Stimulated activated naive CD4-positive, alpha-beta T cell treated with Interleukin-2 at 50 U/mL for 16 hours (primary cell): ENCODE data around the gene NFIX.

Source experiments
- DNase-seq: peaks from one replicate; lab custom pipeline; 2025; lab: John Stamatoyannopoulos, UW

Gene NFIX

DNA sequence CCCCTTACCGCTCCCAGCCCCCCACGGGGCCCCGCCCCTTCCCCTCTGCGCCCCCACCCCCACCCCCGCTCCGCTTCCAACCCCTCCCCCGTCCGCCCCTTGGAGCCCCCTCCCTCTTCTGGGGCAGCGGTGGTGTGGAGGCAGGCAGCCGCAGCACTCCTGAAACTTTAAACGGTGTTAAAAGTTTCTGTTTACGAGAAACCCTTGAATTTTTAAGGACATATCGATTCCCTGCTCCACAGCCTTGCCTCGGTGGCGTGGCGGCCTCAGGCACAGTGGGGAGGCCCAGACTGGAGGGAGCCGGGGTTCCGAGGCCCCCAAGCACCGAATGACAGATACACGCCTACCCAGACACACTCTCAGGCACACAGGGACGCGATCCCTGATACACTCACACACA, 4.8 kb upstream of the NFIX start:
- no peak for DNase-seq

DNA sequence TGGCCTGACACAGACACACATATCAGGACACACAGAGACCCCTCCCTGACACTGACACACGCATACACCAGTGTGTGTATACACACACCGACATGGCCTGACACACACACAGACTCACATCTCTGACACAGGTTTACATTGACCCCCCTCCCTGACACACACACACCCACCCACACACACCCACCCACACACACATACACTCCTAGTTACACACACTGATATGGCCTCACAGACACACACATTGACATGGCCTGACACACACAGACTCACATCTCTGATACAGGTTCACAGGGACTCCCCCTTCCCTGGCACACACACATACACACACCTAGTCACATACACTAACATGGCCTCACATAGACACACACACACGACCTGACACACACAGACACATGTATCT, 4.4 kb upstream of the NFIX start:
- DNase-seq: no peak

- no peak for DNase-seq
Measured at GRCh38 chr19:12991296-12991695, 4.0 kb upstream of the NFIX start.

DNA sequence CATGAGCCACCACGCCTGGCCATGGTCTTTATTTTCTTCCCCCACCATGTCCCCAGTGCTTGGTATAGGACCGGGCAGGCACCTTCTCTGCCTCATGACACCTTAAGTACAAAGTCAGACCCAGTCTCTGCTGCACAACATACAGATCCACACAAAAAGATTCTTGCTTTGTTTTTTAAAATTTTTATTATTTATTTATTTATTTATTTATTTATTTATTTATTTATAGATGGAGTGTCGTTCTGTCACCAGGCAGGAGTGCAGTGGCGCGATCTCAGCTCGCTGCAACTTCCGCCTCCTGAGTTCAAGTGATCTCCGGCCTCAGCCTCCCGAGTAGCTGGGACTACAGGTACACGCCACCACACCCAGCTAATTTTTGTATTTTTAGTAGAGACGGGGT, 2.5 kb upstream of the NFIX start:
- no peak for DNase-seq

DNA sequence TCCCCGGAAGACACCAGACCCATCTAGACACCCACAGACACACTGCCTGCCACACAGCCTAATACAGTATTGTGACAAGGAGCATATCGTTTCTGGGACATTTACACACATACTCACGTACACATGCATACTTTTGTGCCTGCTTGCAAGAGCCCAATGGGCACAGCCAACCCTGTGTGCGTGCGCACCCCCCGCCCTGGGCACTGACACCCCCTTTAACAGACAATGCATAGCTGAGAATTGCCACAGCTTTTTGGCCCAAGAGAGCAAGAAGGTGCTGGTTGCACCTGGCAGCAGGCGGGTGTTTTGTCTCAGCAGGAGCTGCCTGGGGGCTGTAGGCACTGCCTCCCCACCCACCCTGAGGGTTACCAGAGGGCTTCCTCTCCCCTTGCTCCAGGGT, 1.7 kb upstream of the NFIX start:
- no peak for DNase-seq

GRCh38 chr19:12995596-12996405, 526 bp downstream of the NFIX start:
- no peak for DNase-seq

DNA sequence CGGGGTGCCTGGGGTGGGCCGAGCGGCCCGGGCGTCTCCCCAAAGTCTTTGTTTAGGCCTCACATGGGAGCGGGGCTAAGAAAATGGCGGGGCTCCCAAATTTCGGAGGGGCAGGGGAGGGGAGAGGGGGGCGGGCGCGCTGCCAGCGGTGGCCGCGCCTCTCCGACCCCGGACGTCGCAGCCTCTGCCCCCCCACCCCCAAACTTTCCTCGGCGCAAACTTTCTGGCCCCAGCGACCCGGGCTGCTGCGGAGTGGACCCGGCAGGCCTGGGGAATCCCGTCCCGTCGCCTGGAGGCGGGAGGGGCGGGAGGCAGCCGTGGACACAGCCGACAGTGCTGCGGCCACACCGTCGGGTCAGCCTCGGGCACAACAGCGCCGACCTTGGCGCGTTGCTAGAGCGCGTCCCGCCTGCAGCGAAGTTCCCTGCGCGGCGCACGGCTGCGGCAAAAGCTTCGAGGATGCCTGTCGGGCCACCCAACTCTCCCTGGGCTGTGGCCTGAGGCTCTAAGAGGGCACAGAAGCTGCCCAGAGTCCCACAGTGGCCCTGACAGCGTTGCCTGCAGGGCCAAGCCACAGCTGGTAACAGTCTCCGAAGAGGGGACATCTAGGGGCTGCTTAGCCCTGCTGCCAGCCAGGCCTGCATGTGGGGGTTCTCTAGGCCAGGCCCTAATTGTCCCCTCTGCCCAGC, 1.3 kb downstream of the NFIX start:
- no peak for DNase-seq

DNA sequence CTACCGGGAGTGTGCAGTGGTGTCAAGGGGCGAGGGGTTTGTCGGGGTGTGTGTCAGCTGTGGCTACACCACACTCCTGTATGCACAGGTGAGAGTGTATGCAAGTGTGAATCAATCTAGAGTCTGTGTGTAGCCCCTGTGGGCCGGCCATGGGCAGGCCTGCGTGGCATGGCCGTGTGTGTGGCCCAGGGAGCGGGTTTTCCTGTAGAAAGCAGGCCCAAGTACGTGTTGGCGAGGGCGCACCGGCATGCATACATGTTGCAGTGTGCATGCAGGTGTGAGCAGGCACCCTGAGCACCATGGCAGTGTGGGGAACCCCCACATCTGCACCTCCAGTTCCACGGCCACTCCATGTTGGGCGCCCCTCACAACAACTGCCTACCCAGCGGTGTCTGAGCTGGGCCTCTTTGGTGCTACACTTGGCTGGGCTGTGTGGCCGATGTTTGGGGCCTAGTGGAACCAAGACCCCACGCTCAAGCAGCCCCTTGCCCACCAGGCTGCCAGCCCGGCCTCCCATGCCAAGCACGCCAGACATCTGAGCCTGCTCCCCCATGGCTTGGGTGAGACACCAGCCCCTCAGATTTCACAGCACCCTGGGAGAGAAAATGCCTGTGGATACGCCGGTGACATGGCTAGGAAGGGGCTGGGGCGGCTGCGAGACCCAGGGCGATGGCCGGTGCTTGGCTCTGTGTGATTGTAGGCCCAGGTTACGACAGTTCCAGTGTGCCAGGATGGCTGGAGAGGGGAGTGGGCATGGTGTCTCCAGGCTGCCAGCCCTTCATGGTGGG, 2.1 kb downstream of the NFIX start:
- no peak for DNase-seq

DNA sequence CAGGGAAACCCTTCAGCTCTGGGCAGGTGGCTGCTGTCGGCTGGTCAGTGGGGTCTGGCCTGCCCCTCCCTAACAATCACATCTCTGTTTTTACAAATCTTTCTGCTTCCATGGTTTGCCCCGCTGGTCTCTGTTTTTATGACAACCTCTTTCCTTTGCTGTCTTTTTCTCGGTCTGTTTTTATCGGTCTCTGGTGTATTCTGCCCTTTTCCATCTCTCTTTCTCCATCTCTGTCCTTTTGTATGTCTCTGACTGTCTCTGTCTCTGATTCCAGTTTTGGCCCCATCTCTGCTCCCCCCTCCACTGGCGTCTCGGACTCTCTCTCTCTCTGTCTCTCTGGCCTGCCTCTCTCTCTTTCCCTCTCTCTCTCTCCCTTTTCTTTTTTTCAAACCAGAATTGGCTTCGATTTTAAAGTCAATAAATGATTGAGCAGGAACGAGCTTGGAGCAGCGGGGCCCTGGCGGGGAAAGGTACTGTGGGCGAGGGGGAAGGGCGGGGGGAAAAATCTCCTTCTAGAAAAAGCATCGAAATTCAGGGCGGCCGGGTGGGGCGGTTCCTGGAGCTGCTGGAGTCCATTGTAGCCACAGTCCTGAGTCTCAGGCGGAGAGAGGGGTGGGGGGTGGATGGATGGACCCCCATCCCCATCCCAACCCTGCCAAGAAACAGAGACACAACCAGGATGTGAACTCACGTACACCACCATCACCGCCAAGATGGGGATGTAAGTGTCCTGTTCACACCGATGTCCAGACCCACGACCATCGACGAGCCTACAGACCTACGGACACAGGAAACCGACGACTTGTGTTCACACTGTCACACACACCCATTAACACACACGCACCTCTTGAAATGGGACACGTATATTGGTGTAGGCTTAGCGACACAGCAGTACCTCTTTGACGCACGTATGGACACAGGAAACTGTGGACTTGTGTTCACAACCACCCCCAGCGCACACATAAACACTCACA, 3.0 kb downstream of the NFIX start:
- DNase-seq: no peak

- no peak for DNase-seq
Measured at GRCh38 chr19:13001166-13001501, 5.9 kb downstream of the NFIX start.

DNA sequence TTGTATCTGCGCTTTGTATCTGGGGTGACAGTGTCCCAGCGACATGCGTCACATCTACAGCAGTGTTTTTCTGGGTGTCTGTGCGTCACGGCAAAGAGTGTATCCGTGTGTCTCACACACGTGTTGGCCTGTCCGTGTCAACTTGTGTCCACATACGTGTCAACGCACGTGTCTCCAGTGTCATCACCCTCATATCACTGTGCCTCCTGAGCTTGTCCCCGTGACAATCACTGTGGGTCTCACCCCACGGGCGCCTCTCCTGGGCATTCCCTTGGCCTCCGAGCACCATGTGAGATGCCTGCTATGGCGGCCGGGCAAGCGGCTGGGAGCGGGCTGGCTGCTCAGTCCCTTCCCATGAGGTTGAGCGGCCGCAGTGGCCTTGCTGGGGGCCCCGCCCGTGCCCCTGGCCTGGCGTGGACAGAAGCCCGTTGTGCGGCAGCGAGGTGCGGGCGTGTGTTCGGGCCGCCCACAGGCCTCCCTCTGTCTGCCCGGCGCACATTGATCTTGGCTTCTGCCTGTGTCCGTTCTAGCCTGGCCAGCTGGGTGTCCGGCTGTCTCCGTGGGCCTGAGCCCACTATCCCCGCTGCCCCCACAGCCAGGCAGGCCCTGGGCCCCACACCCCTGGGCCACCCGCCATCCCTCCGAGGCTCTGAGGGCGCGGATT, 6.4 kb downstream of the NFIX start:
- no peak for DNase-seq

- no peak for DNase-seq
Measured at GRCh38 chr19:13002166-13002898, 7.1 kb downstream of the NFIX start.

DNA sequence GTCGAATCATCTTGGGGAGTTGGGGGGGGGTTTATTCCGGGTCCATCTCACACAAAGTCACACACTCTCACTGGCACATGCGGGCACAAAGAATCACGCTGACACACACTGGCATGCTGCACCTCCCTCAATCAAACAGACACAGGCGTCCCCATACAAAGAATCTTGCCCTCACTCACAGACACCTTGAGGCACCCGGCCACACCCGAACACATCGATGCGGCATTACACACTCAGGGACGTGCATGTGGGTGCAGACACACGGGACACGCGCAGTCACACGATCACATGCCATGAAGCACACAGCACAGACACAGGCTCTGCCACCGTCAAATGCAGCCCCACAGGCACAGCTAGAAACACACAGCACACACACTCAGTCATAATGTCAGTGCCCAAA, 7.8 kb downstream of the NFIX start:
- no peak for DNase-seq

GRCh38 chr19:13004273-13004672, 9.0 kb downstream of the NFIX start:
- DNase-seq: no peak

GRCh38 chr19:13005253-13005652, 10.0 kb downstream of the NFIX start:
- DNase-seq: no peak

DNA sequence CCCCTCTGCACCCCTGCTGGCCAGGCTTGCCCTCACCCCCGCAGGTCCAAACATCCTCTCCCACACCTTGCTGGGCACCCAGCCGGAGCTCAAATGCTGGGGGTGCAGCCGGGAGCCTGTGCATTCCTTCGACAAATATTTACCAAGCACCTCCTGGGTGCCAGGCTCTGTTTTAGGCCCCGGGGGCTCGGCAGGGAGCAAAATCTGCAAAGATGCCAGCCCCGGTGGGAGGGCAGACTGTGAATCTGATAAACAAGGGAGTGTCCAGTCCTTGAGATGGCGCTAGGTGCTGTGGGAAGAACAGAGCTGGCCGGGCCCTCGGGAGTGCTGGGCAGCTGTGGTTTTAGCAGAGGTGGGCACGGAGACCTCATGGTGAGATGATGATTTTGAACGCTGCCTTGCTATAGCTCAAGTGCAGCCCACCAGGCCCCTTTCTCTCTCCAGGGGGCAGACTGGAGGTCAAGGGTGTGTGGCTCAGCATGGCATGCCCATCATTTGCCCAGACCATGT, 10.6 kb downstream of the NFIX start:
- DNase-seq: no peak

GRCh38 chr19:13006431-13007281, 11.4 kb downstream of the NFIX start:
- no peak for DNase-seq

- DNase-seq: no peak
Measured at GRCh38 chr19:13007292-13008045, 12.2 kb downstream of the NFIX start.
